Endothelial cell of umbilical vein (primary cell): Measurements from ENCODE around the gene AK5. TPM values are rescaled to one million over a fixed set of nuclear protein-coding genes. Genes with fewer than 3 reads are reported as not detected.

Source experiments
- BruUV-seq: library from RNA; stranded (reverse); fragments of 400-500 nt; replicated peaks from 2 replicates; lab custom pipeline; 2021; lab: Mats Ljungman, UMichigan
- CTCF ChIA-PET: fragments of 300-600, 350-600 bp; sonication (Branson Sonifier 250); formaldehyde crosslinking; loops from one replicate; lab custom pipeline; 2021; ENCODE audit warnings: antibody characterized with exemption, inconsistent platforms; lab: Charles Lee
- POLR2A ChIA-PET: fragments of 300-600, 350-600 bp; sonication (Branson Sonifier 250); formaldehyde crosslinking; loops from one replicate; lab custom pipeline; 2021; ENCODE audit warnings: antibody characterized with exemption, inconsistent platforms; lab: Charles Lee
- DNase-seq: peaks from one replicate; pipeline ENCODE4 v3.0.0-alpha.2; 2011; ENCODE audit warnings: low read depth, low spot score
- FAIRE-seq: peaks from 2 replicates; lab custom pipeline; 2011; peaks lifted over from hg19 to GRCh38; lab: Jason Lieb, UNC
- H2AFZ ChIP-seq: 2 replicates; pipeline ENCODE4 v1.6.0; 2012; ENCODE audit warnings: low read depth, low read length, control low read depth, inconsistent platforms
- H3K27ac ChIP-seq: 2 replicates; pipeline ENCODE4 v1.5.1; 2011; ENCODE audit warnings: low read depth, mild to moderate bottlenecking, control low read depth, low read length, moderate library complexity; ENCODE audit not compliant: insufficient read depth
- H3K27me3 ChIP-seq, 2 experiments: 2 replicates each; pipeline versions ENCODE4 v1.6.0 to v1.6.1; 2011; ENCODE audit warnings: low read length in 2 of 2, mixed read lengths in 1 of 2; ENCODE audit not compliant: control insufficient read depth in 2 of 2, insufficient read depth in 2 of 2
- H3K36me3 ChIP-seq, 2 experiments: 2 replicates in 1 of 2; 3 replicates in 1 of 2; pipeline ENCODE4 v1.5.1; 2011; ENCODE audit warnings: low read length in 2 of 2, mild to moderate bottlenecking in 1 of 2, moderate library complexity in 1 of 2; ENCODE audit not compliant: control insufficient read depth in 2 of 2, insufficient read depth in 2 of 2; ENCODE audit errors: extremely low read depth in 1 of 2
- H3K4me1 ChIP-seq: 3 replicates; pipeline ENCODE4 v1.5.1; 2011; ENCODE audit warnings: mild to moderate bottlenecking, low read length; ENCODE audit not compliant: control insufficient read depth, insufficient read depth; ENCODE audit errors: extremely low read depth
- H3K4me2 ChIP-seq: 2 replicates; pipeline ENCODE4 v1.6.1; 2011; ENCODE audit warnings: low read length, control low read depth, mixed read lengths; ENCODE audit not compliant: insufficient read depth
- H3K4me3 ChIP-seq, 3 experiments: fragments of 200-600 bp in 1 of 3; sonication (generic), shearing (Covaris generic) in 1 of 3; replicated peaks in 1 of 3; 2 replicates each; pipeline ENCODE4 v1.5.1; 2011 to 2016; ENCODE audit warnings: control low read depth in 3 of 3, low read length in 3 of 3, mild to moderate bottlenecking in 2 of 3, inconsistent platforms in 1 of 3, low read depth in 1 of 3, moderate library complexity in 1 of 3; ENCODE audit not compliant: insufficient read depth in 1 of 3
- H3K79me2 ChIP-seq: 2 replicates; pipeline ENCODE4 v1.6.0; 2012; ENCODE audit warnings: low read length, inconsistent platforms; ENCODE audit not compliant: control insufficient read depth, insufficient read depth
- H3K9ac ChIP-seq: replicated peaks from 2 replicates; pipeline ENCODE3; 2011; ENCODE audit warnings: low read length, control low read depth; ENCODE audit not compliant: insufficient read depth; ENCODE audit errors: extremely low read depth
- H3K9me1 ChIP-seq: replicated peaks from 3 replicates; pipeline ENCODE4 v1.6.0; 2011; ENCODE audit warnings: mild to moderate bottlenecking, low read length; ENCODE audit not compliant: control insufficient read depth, insufficient read depth; ENCODE audit errors: extremely low read depth
- H3K9me3 ChIP-seq: replicated peaks from 2 replicates; pipeline ENCODE4 v1.5.1; 2012; ENCODE audit warnings: low read length, inconsistent platforms; ENCODE audit not compliant: control insufficient read depth, insufficient read depth
- H4K20me1 ChIP-seq: replicated peaks from 2 replicates; pipeline ENCODE3; 2011; ENCODE audit warnings: mild to moderate bottlenecking, low read length; ENCODE audit not compliant: control insufficient read depth, insufficient read depth; ENCODE audit errors: extremely low read depth
- CTCF ChIP-seq, 2 donors: IDR thresholded peaks; 1 replicate in 1 of 2; 2 replicates in 1 of 2; pipeline ENCODE4 v1.5.1; 2011; ENCODE audit warnings: low read length in 2 of 2, mild to moderate bottlenecking in 2 of 2, moderate library complexity in 2 of 2, control low read depth in 1 of 2, inconsistent platforms in 1 of 2, low read depth in 1 of 2; ENCODE audit not compliant: insufficient read depth in 1 of 2; ENCODE audit errors: extremely low read depth in 1 of 2
- EZH2 ChIP-seq: IDR thresholded peaks from 2 replicates; pipeline ENCODE4 v1.6.1; 2012; ENCODE audit warnings: borderline replicate concordance, low read depth, mild to moderate bottlenecking, moderate library complexity, low read length, inconsistent platforms; ENCODE audit not compliant: severe bottlenecking
- FOS ChIP-seq: IDR thresholded peaks from 2 replicates; pipeline ENCODE4 v1.6.1; 2011; ENCODE audit warnings: mild to moderate bottlenecking, low read length, moderate library complexity, borderline replicate concordance; ENCODE audit not compliant: insufficient read depth
- GATA2 ChIP-seq: IDR thresholded peaks from 2 replicates; pipeline ENCODE4 v1.7.0; 2011; ENCODE audit warnings: low read depth, mild to moderate bottlenecking, moderate library complexity, mixed read lengths, low read length; ENCODE audit not compliant: insufficient read length, insufficient read depth
- JUN ChIP-seq: IDR thresholded peaks from 2 replicates; pipeline ENCODE4 v1.6.1; 2011; ENCODE audit warnings: borderline replicate concordance, low read depth; ENCODE audit not compliant: insufficient read length, insufficient read depth
- MYC ChIP-seq: IDR thresholded peaks from one replicate; pipeline ENCODE4 v1.6.1; 2011; ENCODE audit warnings: mild to moderate bottlenecking, low read depth, low read length
- POLR2A ChIP-seq: IDR thresholded peaks from 2 replicates; pipeline ENCODE4 v1.6.1; 2012; ENCODE audit warnings: low read depth, mild to moderate bottlenecking, control low read depth, low read length
- POLR2AphosphoS5 ChIP-seq: IDR thresholded peaks from 2 replicates; pipeline ENCODE4 v1.6.1; 2012; ENCODE audit warnings: low read depth, mild to moderate bottlenecking, control low read depth, low read length, moderate library complexity; ENCODE audit not compliant: insufficient read depth
- dilution Hi-C: fragments of 300-500 bp; cut with MboI; formaldehyde crosslinking; loops from one replicate; pipeline ENCODE4 v1.15.0; 2019; ENCODE audit warnings: low sequenced_read_pairs; ENCODE audit not compliant: extremely low pct_ligation_motif_present
- intact Hi-C: fragments of 100-400 bp; cut with micrococcal nuclease; formaldehyde crosslinking; loops from one replicate; pipeline ENCODE4 v1.10.0; 2022
- polyA plus RNA-seq, 4 experiments: library from polyadenylated mRNA; depleted of rRNA in 3 of 4; stranded (reverse) in 3 of 4; unstranded in 1 of 4; fragments of >200 nt; gene quantifications; 2 replicates each; pipeline versions ENCODE4 v1.2.1 to v1.2.3, GENCODE V29; 2011 to 2012; ENCODE audit warnings: missing spikeins in 1 of 4
- total RNA-seq: library from RNA; stranded (reverse); gene quantifications from 2 replicates; pipeline ENCODE4 v1.2.3, GENCODE V29; 2021
- TF ChIP-seq, protein P1 (sequence below): IDR thresholded peaks from 2 replicates; pipeline ENCODE4 v1.6.1; 2011; ENCODE audit not compliant: insufficient read depth, insufficient read length

Gene AK5
- total and polyA plus RNA-seq, 2 donors (not counting 3 experiments of a cell fraction or from before 2014, with no cell fraction given), result 5.0 to 7.5 TPM

DNA sequence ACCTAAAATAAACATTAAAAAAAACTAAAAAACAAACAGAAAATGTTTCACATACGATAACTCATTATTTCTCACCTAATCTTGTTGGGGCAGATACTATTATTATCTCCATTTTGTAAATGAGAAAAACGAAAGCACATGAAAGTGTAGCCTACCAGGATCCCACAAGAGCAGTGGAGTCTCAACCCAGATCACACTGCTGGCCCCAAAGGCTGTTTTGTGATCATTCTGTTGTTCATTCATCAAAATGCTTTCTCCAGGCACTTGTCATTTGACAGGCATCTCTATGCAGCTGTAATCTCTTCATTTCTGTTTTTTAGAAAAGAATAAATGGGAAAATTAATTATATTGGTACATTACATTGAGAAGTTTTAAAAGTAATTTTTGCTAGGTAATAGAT, 67.5 kb downstream of the AK5 start:
- Histone ChIP-seq H3K4me2 (no peak overlapping the region), H3K4me1 (peaks cover 4% of the 10 kb centered on the region), H3K4me3 (no peak overlapping the region), H3K9me1 (no peaks in the 10 kb centered on the region), H3K36me3 (no peaks in the 10 kb centered on the region), H3K27ac (no peak overlapping the region), H3K27me3 (no peaks in the 10 kb centered on the region), H2AFZ (no peak overlapping the region), H4K20me1 (no peaks in the 10 kb centered on the region), H3K9me3 (no peaks in the 10 kb centered on the region), H3K9ac (no peak overlapping the region), H3K79me2 (no peaks in the 10 kb centered on the region)
- TF ChIP-seq JUN, result no peak
- no peak for TF ChIP-seq POLR2A
- no peak for TF ChIP-seq EZH2
- TF ChIP-seq CTCF (IDR thresholded peaks at IDR 0.05; ENCODE audit: extremely low read depth in 1 of 2, insufficient read depth in 1 of 2, low read depth in 1 of 2, low read length in 2 of 2), result no peak
- TF ChIP-seq GATA2, result no peak
- TF ChIP-seq, protein P1, sequence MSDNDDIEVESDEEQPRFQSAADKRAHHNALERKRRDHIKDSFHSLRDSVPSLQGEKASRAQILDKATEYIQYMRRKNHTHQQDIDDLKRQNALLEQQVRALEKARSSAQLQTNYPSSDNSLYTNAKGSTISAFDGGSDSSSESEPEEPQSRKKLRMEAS, result no peak
- TF ChIP-seq FOS, result no peak
- TF ChIP-seq MYC, result no peak
- TF ChIP-seq POLR2AphosphoS5, result no peak
- intact Hi-C loops, result no loop called here
- DNase-seq, result no peak
- POLR2A ChIA-PET, result no interaction called here
- FAIRE-seq, result no peak
- dilution Hi-C loops, result no loop called here
- CTCF ChIA-PET, result no interaction called here
- BruUV-seq, result no TSS peak
